KMS-11 (cell line): ENCODE results near the gene CTNNA2.
A peak's percentile ranks its signal among the peaks of the same experiment; 100 is the strongest.
"Not testable (repeated sequence)": the region's sequence is repeated elsewhere in the genome, so short reads cannot be mapped to it uniquely, and the experiment has no call there.

Experiments
- H2AFZ ChIP-seq: fragments of 200-600 bp; sonication (generic); 2 replicates; pipeline ENCODE4 v1.6.1; 2016; ENCODE audit warnings: antibody characterized with exemption, mixed run types, low read depth
- H3K27ac ChIP-seq: fragments of 200-600 bp; sonication (generic); 2 replicates; pipeline ENCODE4 v1.6.1; 2016; ENCODE audit warnings: mild to moderate bottlenecking, mixed run types
- H3K27me3 ChIP-seq: fragments of 200-600 bp; sonication (generic); 2 replicates; pipeline ENCODE4 v1.6.1; 2017; ENCODE audit warnings: mild to moderate bottlenecking, low read depth, mixed run types, moderate library complexity; ENCODE audit not compliant: insufficient read depth
- H3K36me3 ChIP-seq: fragments of 200-600 bp; sonication (generic); 2 replicates; pipeline ENCODE4 v1.6.1; 2017; ENCODE audit warnings: mild to moderate bottlenecking, mixed run types; ENCODE audit not compliant: insufficient read depth
- H3K4me1 ChIP-seq: fragments of 200-600 bp; sonication (generic); 2 replicates; pipeline ENCODE4 v1.6.1; 2016; ENCODE audit warnings: mild to moderate bottlenecking, low read depth, mixed run types; ENCODE audit not compliant: poor library complexity, severe bottlenecking
- H3K4me2 ChIP-seq: fragments of 200-600 bp; sonication (generic); 2 replicates; pipeline ENCODE4 v1.7.0; 2016; ENCODE audit warnings: mild to moderate bottlenecking, mixed run types
- H3K4me3 ChIP-seq: fragments of 200-600 bp; sonication (generic); IDR thresholded peaks from 2 replicates; pipeline ENCODE4 v1.6.1; 2017; ENCODE audit warnings: low read depth, low read length, mixed read lengths; ENCODE audit not compliant: insufficient read depth
- H3K79me2 ChIP-seq: fragments of 200-600 bp; sonication (generic); 2 replicates; pipeline ENCODE4 v1.6.1; 2016; ENCODE audit warnings: low read depth, mixed run types; ENCODE audit not compliant: insufficient read depth
- H3K9ac ChIP-seq: fragments of 200-600 bp; sonication (generic); 2 replicates; pipeline ENCODE4 v1.6.1; 2016; ENCODE audit warnings: mild to moderate bottlenecking, mixed run types
- H4K20me1 ChIP-seq: fragments of 200-600 bp; sonication (generic); 2 replicates; pipeline ENCODE4 v1.6.1; 2016; ENCODE audit warnings: mild to moderate bottlenecking, mixed run types; ENCODE audit not compliant: insufficient read depth
- TF ChIP-seq, protein P1 (sequence below): fragments of 200-600 bp; sonication (generic); conservative IDR thresholded peaks from 2 replicates; pipeline ENCODE4 v1.6.1; 2017; ENCODE audit warnings: low read depth, mild to moderate bottlenecking, antibody characterized with exemption, low read length, moderate library complexity, mixed read lengths

CTNNA2 gene

DNA sequence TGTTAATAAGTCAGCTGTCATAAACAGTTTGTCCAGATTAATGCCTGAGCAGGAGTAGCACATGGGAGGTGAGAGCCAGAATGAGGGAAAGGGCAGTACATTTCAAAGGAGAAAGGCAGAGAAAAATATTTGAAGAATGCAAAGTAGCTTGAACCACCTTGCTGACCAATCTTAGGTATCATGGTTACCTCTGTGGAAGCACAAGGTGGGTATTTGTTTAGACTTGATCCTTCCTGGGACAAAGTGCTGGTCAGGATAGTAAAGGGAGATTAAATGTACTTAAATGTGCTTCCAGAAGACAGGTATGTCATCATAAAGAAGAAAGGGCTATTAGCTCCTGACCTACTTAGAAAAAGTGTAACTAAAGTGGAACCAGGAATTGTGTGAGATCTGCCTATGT lies 686.7 kb downstream of the CTNNA2 start:
- H3K36me3 ChIP-seq = no peaks in the 10 kb centered on the region
- TF ChIP-seq, protein P1, sequence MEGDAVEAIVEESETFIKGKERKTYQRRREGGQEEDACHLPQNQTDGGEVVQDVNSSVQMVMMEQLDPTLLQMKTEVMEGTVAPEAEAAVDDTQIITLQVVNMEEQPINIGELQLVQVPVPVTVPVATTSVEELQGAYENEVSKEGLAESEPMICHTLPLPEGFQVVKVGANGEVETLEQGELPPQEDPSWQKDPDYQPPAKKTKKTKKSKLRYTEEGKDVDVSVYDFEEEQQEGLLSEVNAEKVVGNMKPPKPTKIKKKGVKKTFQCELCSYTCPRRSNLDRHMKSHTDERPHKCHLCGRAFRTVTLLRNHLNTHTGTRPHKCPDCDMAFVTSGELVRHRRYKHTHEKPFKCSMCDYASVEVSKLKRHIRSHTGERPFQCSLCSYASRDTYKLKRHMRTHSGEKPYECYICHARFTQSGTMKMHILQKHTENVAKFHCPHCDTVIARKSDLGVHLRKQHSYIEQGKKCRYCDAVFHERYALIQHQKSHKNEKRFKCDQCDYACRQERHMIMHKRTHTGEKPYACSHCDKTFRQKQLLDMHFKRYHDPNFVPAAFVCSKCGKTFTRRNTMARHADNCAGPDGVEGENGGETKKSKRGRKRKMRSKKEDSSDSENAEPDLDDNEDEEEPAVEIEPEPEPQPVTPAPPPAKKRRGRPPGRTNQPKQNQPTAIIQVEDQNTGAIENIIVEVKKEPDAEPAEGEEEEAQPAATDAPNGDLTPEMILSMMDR = no peak
- H3K27ac ChIP-seq = no peak overlapping the region
- no peaks in the 10 kb centered on the region for H3K27me3 ChIP-seq
- H3K4me3 ChIP-seq = no peak overlapping the region
- H3K4me1 ChIP-seq = peaks cover 4% of the 10 kb centered on the region
- H3K4me2 ChIP-seq = no peak overlapping the region
- no peaks in the 10 kb centered on the region for H3K79me2 ChIP-seq
- no peak overlapping the region for H2AFZ ChIP-seq
- H3K9ac ChIP-seq = no peak overlapping the region
- no peaks in the 10 kb centered on the region for H4K20me1 ChIP-seq

DNA sequence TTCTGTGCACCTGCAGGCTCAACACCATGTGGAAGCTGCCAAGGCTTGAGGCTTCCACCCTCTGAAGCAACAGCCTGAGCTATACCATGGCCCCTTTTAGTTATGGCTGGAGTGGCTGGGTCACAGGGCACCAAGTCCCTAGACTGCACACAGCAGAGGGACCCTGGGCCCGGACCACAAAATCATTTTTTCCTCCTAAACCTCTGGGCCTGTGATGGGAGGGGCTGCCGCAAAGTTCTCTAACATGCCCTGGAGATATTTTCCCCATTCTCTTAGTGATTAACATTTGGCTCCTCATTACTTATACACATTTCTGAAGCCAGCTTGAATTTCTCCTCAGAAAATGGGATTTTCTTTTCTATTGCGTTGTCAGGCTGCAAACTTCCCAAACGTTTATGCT lies 691.1 kb downstream of the CTNNA2 start:
- peaks cover 48% of the 10 kb centered on the region for H3K4me1 ChIP-seq
- not testable (repeated sequence) for H3K4me2 ChIP-seq, H3K27me3 ChIP-seq, H3K36me3 ChIP-seq, H3K27ac ChIP-seq, H2AFZ ChIP-seq, H4K20me1 ChIP-seq, H3K9ac ChIP-seq, H3K4me3 ChIP-seq, H3K79me2 ChIP-seq

DNA sequence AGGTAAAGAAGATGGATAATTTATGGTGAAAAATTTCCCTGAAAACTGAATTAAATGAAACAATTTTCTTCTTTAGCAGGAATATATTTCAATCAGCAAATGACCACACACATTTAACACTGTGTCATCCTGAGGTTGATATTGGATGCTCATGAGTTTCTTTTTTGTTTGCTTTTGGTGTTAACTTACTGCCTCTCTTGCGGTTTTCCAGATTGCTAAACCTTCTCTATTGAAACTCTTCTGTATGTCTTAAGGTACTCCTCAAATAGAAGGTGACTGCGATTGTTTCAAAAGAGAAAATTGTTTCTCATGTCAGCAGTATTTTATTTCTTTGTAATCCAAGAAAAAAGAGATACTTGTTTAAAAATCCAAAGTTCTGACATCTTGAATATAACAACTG lies 692.6 kb downstream of the CTNNA2 start:
- H3K79me2 ChIP-seq = no peaks in the 10 kb centered on the region
- H3K27ac ChIP-seq = peak overlapping the region; percentile 44; the same call in 1 of the 2 replicates
- H3K4me2 ChIP-seq = peak overlapping the region; percentile 60
- no peak overlapping the region for H3K9ac ChIP-seq
- H3K4me1 ChIP-seq = peaks cover 58% of the 10 kb centered on the region
- no peaks in the 10 kb centered on the region for H3K27me3 ChIP-seq
- H2AFZ ChIP-seq = no peak overlapping the region
- no peaks in the 10 kb centered on the region for H4K20me1 ChIP-seq
- no peak overlapping the region for H3K4me3 ChIP-seq
- TF ChIP-seq, protein P1 = no peak
- no peaks in the 10 kb centered on the region for H3K36me3 ChIP-seq

DNA sequence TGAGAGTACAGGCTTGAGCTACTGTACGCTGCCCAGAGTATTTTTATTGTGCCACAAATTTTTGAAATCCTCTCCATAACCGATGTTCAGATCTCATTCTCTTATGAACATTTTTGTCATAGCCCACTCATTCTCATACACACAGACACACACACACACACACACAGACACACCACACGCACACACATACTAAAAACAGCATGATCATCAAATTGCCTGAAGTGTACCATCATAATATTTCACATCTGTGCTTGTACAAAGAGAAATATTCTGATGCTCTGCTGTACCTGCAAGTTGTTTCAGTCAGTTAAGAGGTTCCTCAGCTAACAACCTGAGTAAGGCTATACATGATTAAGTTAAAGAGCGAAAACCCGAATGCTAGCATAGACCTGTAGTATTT lies 696.6 kb downstream of the CTNNA2 start:
- H3K79me2 ChIP-seq = no peaks in the 10 kb centered on the region
- H4K20me1 ChIP-seq = no peaks in the 10 kb centered on the region
- H3K4me3 ChIP-seq = no peak overlapping the region
- no peaks in the 10 kb centered on the region for H3K27me3 ChIP-seq
- H3K4me1 ChIP-seq = peaks cover 55% of the 10 kb centered on the region
- no peak overlapping the region for H2AFZ ChIP-seq
- no peak overlapping the region for H3K9ac ChIP-seq
- H3K4me2 ChIP-seq = no peak overlapping the region
- no peaks in the 10 kb centered on the region for H3K36me3 ChIP-seq
- TF ChIP-seq, protein P1 = no peak
- no peak overlapping the region for H3K27ac ChIP-seq

DNA sequence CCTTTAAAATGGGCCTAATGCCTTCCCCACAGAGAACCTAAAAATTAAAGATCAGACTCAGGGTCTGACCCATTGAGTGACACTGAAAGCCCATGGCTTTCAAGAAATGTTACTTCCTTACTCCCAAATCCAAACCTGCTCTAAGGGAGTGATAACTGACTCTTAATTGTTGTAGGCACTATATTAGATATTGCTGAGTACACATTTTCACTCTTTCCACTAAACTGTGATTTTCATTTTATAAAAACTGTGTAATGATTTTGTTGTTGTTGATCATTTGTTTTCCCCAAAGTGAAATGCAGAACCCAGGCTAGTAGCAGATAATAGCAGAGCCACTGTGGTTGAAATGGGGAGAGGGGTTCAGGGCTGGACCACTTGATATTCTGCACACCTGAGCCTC lies 704.6 kb downstream of the CTNNA2 start:
- no peak overlapping the region for H2AFZ ChIP-seq
- no peaks in the 10 kb centered on the region for H3K36me3 ChIP-seq
- H4K20me1 ChIP-seq = no peaks in the 10 kb centered on the region
- no peak overlapping the region for H3K4me3 ChIP-seq
- H3K27ac ChIP-seq = no peak overlapping the region
- no peaks in the 10 kb centered on the region for H3K4me1 ChIP-seq
- no peaks in the 10 kb centered on the region for H3K79me2 ChIP-seq
- no peak overlapping the region for H3K4me2 ChIP-seq
- no peaks in the 10 kb centered on the region for H3K27me3 ChIP-seq
- TF ChIP-seq, protein P1 = no peak
- no peak overlapping the region for H3K9ac ChIP-seq
